Stimulated activated CD8-positive, alpha-beta memory T cell treated with anti-CD3 and anti-CD28 coated beads, Interleukin-12 subunit alpha, Interleukin-12 subunit beta, amount 100 ng/mL, for 4 hours (primary cell): ENCODE results near the gene SH3GL1.

Experiments
- DNase-seq: peaks from one replicate; pipeline ENCODE4 v3.0.0-alpha.2; 2020; ENCODE audit warnings: low read depth

Gene SH3GL1

GRCh38 chr19:4431808-4432674 lies 31.7 kb upstream of the SH3GL1 start:
- DNase-seq, result no peak

DNA sequence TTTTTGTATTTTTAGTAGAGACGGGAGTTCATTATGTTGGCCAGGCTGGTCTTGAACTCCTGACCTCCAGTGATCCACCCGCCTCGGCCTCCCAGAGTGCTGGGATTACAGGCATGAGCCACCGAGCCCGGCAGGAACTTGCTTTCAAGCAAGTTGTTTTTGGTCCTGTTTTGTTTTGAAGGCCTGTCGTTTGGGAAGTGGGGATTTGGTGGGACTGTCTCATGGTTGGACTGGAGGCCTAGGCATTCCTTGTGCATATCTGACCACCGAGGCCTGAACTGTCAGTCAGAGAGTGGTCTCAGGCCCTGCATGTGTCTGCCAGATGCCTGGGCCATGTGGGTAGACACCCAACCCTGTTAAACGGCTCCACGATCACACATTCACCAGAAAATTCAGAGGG lies 30.9 kb upstream of the SH3GL1 start:
- no peak for DNase-seq

DNA sequence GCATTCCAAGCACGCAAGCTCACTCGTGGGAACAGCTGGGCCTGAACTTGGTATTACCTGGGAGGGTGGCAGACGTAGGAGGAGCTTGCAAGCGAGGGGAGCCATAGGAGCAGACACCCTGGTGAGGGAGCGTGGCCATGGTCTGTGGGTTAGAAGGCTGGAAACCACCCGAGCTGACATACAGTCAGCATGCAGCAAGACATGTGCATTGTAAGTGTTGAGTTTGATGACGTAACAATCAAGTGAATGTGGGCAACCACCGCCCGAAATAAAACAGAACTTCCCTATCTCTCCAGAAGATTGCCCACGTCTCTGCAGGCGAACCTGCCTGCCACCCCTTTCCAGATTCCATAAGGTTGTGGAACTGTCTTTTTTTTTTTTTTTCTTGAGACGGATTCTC lies 30.4 kb upstream of the SH3GL1 start:
- no peak for DNase-seq

GRCh38 chr19:4429771-4430171 lies 29.4 kb upstream of the SH3GL1 start:
- DNase-seq, result no peak

- DNase-seq, result no peak
These were observed 28.9 kb upstream of the SH3GL1 start for GRCh38 chr19:4429256-4429655.

- no peak for DNase-seq
These were observed 28.1 kb upstream of the SH3GL1 start for GRCh38 chr19:4428326-4428975.

DNA sequence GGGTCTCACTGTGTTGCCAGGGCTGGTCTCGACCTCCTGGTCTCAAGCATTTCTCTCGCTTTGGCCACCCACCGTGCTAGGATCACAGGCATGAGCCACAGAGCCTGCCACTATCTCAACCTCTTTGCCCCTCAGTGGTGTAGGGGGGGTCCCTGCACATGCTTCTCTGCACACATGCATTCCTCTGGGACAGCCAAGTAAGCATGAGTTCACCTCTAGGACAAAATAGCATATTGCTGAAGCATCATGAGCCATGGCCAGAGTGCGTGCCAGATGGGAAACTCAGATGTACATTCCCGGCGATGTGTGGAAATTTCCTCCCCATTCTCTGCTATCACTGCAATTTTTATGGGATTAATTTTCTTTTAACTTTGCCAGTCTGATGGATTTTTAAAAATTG lies 25.2 kb upstream of the SH3GL1 start:
- no peak for DNase-seq

GRCh38 chr19:4423416-4424126 lies 23.2 kb upstream of the SH3GL1 start:
- DNase-seq, result no peak

DNA sequence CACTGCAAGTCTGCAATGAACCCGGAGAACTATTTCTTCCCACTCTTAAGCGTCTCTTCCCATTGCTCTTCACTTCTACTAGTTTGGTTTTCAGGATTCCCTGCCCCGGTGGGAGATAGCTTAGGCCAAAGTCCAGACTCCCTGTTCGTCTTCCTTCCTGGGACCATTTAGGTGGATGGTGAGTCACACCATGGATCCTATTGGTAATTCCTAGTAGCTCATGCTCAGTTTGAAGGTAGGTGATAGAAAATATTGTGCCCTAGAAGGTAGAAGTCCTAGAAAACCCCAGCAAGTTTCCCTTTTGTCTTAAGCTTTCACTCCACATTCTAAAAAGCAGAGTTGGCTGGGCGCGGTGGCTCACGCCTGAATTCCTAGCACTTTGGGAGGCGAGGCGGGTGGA lies 15.9 kb upstream of the SH3GL1 start:
- DNase-seq, result no peak

- no peak for DNase-seq
These were observed 15.0 kb upstream of the SH3GL1 start for GRCh38 chr19:4415352-4415751.

DNA sequence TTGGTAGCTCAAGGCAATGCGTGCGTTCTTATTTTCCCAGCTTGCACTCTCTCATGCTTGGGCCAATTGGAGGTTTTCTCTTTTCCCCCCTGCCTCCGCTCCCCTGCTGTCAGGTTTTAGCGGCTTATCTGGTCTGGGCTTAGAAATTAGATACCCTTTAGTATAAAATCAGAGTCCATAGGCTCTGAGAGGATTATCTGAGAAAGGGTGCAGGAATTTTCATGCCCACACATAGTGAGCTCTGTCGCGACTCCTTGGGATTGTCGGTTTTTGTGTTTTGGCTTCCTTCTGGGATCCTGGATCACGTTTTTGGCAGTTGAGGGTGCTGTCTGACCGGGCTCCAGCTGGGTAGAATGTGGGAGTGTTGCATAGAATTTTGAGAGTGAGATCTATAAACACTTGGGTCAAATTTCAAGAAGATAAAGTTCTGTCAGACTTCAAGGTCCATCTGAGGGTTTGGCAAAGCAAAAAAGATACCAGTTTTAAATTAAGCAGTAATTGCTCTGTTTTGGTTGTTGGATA lies 14.5 kb upstream of the SH3GL1 start:
- DNase-seq, result no peak

GRCh38 chr19:4414144-4414799 lies 13.9 kb upstream of the SH3GL1 start:
- no peak for DNase-seq

GRCh38 chr19:4413588-4413987 lies 13.2 kb upstream of the SH3GL1 start:
- DNase-seq, result no peak

GRCh38 chr19:4409123-4409933 lies 9.0 kb upstream of the SH3GL1 start:
- DNase-seq, result no peak

DNA sequence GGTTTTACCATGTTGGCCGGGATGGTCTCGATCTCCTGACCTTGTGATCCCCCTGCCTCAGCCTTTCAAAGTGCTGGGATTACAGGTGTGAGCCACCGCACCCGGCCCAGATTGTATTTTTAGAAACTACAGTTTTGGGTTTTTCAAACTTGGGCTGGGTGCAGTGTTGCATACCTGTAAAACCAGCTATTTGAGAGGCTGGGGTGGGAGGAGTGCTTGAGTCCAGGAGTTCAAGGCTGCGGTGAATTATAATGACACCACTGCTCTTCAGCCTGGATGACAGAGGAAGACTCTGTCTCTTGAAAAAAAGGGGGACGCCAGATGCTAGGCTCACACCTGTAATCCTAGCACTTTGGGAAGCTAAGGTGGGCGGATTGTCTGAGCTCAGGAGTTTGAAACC lies 6.3 kb upstream of the SH3GL1 start:
- no peak for DNase-seq

- no peak for DNase-seq
These were observed 5.6 kb upstream of the SH3GL1 start for GRCh38 chr19:4405977-4406376.

- DNase-seq, result no peak
These were observed 2.8 kb upstream of the SH3GL1 start for GRCh38 chr19:4403005-4403761.

DNA sequence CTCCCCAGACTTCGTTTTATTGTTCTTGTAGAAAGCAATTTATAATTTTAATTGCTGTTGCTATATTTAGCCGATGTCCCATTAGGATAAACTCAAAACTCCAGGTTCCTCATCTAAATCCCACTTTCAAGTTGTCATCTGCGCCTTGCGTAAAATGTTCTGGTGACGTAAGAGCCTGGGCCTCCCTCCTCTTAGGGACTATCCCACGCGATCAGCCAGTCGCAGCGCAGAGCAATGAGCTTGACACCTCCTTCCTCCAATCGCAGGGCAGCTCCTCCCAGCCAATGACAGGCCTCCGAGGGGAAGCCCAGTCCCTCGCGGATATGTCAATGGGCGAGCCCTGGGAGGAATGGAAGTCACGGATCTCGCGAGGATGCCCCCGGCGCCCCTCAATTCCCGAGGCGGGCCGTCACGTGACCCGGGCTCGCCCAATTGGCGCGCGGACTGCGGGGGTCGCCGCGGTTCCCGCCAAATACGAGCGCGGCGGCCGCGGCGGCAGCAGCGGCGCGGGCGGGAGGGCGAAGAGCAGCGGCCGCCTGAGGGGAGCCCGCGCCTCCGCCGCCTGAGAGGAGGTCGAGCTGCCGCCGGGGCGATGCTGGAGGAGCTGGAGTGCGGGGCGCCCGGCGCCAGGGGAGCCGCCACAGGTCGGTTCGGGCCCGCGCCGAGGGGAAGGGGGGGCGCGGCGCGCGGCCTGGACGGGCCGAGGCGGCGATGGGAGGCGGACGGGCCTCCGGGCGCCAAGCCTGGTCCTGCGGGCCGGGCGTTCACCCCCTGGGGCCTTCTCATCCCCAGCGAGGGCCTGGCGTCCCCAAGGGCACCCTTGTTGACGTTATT lies 2.0 kb upstream of the SH3GL1 start, which contains the start of gene CHAF1A:
Gene CHAF1A, plus strand, starts transcription at position 470 of the 834 bp plus-strand sequence. Its CDS starts 123 bp downstream, at position 593.
- peak; percentile 98 for DNase-seq

DNA sequence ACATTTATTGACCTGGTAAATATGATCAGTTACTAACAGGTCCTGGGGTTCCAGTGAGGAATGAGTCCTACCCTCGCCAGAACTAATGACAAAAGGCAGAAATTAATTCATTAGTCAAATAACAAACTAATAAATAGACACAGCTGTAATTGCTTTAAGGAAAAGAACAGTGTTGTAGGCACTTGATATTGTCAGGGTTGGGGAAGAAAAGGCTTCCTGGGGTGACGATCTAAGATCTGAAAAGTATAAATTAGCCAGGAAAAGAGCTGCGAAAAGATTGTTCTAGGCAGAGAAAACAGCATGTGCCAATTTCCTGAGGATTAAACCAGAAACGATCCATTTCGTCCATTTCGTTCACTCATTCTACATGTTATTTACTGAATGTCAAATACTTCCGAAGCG lies 1.4 kb upstream of the SH3GL1 start:
- no peak for DNase-seq

GRCh38 chr19:4399812-4400134 lies 574 bp downstream of the SH3GL1 start:
- no peak for DNase-seq
